Dermis microvascular lymphatic vessel endothelial cell (primary cell): ENCODE measurements around the gene CRYM. TPM values are rescaled to one million over a fixed set of nuclear protein-coding genes. Genes with fewer than 3 reads are reported as not detected.

ENCODE experiments used
- total RNA-seq: library from RNA; depleted of rRNA; stranded (reverse); fragments of >200 nt; gene quantifications from 2 replicates; pipeline ENCODE4 v1.2.1, GENCODE V29; 2014

The CRYM gene
- total RNA-seq, 1 donor from 2014 or later = 0.13 TPM

Other genes with a start within 250 kb of the CRYM start
- gene DNAH3, start 127.4 kb downstream of the CRYM start, total RNA-seq = under 0.01 TPM in 1 of 2 replicates, not detected in the other
- gene LDAF1, start 119.6 kb downstream of the CRYM start, total RNA-seq = 4.3 and 6.5 TPM in 2 replicates
- gene ZP2, start 66.7 kb downstream of the CRYM start, total RNA-seq = 0.13 TPM in 1 of 2 replicates, not detected in the other
- not detected in 2 replicates for gene ANKS4B, start 44.6 kb downstream of the CRYM start, total RNA-seq